Measurements from ENCODE around the gene CCN2.

Gene CCN2, protein sequence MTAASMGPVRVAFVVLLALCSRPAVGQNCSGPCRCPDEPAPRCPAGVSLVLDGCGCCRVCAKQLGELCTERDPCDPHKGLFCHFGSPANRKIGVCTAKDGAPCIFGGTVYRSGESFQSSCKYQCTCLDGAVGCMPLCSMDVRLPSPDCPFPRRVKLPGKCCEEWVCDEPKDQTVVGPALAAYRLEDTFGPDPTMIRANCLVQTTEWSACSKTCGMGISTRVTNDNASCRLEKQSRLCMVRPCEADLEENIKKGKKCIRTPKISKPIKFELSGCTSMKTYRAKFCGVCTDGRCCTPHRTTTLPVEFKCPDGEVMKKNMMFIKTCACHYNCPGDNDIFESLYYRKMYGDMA

DNA sequence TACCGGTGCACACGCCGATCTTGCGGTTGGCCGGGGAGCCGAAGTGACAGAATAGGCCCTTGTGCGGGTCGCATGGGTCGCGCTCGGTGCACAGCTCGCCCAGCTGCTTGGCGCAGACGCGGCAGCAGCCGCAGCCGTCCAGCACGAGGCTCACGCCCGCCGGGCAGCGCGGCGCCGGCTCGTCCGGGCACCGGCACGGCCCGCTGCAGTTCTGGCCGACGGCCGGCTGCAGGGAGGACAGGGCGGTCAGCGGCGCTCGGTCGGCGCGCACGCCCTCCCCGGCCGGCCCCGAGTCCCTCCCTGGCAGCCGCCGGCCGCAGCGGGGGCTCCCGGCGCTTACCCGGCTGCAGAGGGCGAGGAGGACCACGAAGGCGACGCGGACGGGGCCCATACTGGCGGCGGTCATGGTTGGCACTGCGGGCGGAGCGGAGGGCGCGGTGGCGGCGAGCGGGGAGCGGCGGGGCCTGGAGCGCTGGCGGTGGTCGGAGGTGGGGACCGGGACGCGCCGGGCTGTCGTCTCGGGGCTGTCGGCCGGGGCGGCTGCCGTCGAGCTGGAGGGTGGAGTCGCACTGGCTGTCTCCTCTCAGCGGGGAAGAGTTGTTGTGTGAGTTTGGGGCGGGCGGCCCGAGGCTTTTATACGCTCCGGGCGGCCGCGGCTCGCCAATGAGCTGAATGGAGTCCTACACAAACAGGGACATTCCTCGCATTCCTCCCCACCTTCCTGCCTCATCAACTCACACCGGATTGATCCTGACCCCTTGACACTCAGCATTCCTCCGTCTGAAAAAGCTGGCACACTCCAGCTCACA is at the start of gene CCN2:
CCN2 (minus strand) TSS at position 606 of the 809 bp plus-strand sequence; CDS start at position 406, 200 bp downstream.
- DNase-seq = peak; percentile 13

DNA sequence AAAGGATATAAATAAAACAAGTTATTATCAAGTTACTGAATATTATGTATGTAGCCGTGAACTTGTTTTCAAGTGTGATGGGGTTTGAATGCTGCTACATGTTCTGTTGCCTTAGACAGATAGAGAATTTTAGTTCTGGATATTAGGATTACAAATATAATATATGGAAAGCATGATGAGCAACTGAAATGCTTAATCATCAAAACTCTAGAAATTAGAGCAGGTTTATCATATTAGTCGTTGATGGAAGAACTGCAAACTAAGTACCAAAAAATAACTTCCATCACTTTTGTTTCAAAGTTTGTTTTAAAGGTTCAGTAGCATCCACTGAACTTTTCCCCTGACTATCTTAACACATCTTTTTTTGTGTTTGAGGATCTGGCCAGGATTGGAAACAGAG is 49.1 kb upstream of the CCN2 start:
- no peak for DNase-seq

DNA sequence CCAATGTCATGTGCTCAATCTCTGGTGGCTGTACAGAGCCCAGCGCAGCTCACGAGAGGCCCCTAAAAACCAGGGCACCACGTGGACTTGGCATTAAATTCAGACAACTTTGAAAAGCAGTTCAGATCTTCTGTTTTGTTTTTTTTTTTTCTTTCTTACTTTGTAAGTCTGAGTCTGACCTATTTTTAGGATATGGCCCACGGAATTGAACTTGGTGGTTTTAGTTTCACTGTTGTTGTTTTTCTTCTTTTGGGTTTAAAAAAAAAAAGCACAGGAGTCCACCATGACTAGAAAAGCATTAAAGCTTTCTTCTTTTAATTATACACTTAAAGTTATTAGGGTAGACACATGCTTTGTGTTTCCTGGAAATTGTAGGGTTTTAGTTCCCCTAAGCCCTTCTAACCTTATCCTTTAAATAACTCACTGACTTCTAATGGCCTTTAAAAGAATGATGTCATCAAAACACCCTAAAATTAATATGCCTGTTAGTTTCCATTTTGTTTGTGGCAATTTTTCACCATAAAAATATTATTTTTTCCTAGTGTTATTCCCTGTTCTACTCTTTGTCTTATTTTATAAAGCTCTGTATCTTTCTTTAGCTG is 48.5 kb upstream of the CCN2 start:
- DNase-seq = no peak

DNA sequence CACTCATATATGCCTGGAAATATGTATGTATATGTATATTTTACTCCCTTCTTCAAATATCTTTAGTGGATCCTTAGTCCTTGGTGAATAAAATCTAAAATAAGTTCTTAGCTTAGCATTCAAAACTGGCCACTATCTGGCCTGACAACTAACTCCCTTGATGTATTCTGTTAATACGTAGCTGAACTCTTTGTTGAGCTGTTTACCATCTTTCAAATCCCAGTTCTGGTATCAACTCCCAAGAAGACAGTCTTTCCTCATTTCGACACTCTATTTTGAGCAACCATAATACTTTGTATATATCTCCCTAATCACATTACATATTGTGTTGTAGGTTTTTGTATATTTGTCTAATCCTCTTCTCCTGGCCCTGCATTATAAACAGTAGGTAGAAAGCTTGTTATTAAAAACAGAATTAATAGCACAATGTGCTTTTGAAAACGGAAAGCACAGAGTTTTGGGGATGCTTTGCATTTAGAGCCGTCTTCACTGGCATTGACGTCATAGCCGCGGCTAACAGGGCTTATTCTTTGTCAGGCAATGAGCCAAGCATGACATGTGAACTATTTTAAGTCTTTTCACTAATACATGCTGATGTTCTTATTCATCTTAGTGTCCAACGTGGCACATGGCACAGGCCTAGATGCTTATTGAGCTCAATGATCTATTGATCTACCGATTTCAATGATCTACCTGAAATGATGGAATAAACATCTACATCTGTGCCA is 47.2 kb upstream of the CCN2 start:
- DNase-seq = no peak

DNA sequence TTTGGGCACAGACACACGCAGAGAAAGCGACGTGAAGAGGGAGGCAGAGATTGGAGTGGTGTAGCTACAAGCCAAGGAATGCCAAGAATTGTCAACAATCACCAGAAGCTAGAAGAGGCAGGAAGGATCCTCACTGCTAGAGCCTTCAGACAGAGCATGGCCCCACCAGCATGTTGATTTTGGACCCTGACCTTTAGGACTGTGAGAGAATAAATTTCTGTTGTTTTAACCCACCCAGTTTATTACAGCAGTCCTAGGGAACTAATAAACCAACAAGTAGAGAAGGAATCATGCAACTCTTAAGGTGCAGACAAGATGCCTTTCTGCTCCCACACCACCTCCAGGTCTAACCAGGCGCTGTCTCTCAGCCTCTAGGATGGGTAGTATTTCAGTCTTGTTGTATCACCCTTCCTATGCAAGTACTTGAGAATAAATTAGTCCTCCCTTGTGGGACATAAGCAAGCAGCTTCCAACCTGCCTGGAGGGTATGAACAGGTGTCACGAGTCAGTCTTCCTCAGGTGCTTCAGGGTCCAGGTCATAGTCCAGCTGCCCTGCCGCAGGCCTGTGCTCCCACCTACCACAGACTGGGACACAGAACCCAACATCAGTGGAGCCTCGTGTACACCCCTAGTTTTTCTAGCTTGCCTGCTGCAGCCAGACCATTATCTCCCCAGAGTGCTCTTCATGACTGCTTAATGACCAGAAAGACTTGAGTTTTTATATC is 46.4 kb upstream of the CCN2 start:
- DNase-seq = no peak

DNA sequence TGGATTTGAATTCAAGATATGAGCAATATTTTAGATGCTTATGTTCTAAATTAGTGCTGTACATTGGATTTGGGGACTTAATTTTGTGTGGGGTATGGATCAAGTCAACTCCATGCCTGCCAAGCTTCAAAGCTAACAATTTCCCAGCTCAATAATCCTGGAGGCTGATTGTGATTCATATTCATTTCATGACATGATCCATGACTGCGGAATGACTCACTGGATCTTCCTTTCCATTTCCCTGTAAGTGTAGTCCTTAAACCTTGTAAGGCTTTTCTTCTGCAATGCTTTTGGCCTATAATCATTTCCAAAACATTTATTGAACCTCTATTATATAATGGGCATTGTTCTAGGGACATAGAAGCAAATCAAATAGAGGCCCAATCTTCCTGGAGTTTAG is 44.7 kb upstream of the CCN2 start:
- DNase-seq = no peak

DNA sequence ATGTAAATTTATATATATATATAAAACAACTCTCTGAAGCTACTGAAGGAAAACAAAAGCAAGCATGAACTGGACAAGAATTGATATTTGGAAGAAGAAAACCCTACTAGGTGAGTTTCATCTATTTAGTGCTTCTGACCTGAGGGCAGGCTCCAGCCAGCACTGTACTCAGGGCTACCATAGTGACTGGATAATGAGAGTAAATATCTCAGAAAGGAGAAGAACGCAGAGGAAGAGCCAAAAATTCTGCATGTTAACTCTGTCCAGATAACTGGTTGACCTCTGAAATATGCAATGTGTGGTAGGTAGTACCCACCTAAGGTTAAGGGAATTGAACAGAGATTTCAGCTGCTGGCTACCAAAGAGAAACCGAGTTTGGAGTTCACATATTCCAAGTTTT is 41.4 kb upstream of the CCN2 start:
- DNase-seq = no peak

DNA sequence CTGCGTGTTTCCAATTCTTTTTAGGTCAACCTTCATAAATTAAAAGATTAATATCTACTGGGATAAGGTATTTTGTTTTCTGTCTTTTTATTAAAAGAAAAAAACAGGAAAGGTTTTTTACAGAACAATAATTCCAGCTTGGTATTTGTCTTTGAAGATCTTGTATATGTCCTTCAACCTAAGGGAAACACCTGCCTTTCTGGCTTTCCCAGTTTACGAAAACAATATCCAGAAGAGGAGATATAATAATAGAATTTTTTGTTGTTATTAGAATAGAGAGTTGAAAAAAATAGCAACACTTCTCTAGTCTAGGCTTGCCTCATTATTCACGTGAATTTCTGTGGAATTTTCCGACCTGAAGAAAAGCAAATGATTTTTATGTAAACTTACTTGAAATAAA is 37.9 kb upstream of the CCN2 start:
- no peak for DNase-seq

DNA sequence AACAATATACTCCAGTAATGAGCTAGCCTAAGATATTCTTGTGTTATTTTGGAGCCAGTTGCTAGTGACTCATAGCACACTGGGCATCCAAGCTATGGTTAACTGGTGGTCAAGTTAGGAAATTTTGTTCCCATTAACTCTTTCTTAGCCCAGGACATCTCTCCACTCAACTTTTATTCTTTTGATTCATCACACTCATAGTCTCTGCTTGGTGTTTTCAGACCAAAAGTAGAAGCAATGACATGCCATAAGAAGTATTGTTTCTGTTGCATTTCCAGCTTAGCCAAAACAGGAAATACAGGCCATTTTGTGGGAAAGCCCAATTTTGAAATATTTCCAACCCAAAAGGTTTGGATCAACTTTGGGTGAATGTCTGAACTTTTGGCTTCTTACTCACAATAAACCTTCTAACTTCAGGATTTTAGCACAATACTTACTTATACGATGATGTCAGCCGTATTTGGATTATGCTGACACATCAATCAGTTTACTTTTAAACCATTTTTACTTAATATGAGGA is 31.6 kb upstream of the CCN2 start:
- DNase-seq = no peak

DNA sequence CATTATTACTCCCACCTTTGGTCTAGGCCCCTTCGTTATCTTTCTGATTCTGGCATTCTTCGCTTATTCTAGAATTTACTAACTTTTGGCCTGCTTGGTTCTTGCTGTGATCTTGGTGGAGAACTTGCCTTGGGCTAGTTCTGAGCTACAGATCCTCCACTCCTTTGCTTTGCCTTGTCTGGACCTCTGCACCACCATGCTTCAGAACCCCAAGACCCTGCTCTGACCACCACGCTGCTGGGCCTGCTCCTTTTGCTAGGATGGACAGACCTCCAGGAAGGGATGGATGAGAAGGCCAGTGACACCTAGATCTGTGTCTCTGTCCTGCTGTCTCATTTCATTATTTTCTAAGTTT is 30.4 kb upstream of the CCN2 start:
- no peak for DNase-seq

DNA sequence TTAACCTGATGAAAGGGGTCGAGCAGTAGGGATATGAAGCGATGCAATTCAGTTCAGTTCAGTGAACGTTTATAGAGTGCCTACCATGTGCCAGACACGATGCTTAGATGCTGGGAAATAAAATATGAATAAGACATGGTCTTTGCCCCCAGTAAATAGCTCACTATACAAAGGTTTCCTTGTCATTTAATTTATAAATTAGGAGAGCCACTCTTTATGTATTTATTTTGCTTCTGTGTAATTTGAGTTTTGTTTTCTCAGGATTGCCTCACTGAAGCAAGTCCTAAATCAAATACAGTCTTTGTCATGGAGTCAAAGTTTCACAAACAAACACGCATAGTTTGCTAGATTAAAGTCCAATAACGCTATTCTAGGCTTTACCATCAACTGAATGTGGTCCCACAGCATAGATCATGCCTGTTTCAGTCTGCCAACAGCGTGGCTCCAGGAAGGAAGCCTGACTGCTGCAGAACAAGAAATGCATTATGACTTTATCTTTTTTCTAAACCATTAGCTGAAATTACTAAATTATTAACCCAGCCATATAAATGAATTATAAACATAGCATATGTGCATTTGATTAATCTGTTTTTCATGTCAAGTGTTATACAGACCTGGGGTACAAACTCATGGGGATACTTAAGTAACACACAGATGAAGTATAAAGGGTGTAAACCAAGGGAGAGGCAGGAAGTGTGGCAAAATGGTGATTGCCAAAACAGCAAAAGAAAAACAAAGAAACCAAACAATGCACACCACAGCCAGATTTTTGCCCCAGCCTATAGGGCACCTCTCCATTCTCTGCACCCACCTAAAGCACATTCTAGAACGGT is 29.8 kb upstream of the CCN2 start:
- DNase-seq = no peak

DNA sequence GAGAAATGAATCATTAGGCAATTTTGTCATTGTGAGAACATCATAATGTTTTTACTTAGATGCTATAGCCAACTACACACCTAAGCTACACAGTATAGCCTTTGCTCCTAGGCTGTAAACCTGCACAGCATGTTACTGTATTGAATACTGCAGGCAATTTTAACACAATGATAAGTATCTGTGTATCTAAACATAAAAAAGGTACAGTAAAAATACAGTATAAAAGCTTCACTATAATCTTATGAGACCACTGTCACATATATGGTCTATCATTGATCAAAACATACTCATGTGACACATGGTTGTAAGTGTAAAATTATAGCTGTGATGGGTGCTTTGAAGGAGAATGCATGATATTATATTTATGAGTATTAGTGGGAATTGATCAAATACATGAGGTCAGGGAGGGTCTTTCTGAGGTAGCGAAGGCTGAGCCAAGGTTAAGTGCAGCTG is 29.2 kb upstream of the CCN2 start:
- DNase-seq = no peak

DNA sequence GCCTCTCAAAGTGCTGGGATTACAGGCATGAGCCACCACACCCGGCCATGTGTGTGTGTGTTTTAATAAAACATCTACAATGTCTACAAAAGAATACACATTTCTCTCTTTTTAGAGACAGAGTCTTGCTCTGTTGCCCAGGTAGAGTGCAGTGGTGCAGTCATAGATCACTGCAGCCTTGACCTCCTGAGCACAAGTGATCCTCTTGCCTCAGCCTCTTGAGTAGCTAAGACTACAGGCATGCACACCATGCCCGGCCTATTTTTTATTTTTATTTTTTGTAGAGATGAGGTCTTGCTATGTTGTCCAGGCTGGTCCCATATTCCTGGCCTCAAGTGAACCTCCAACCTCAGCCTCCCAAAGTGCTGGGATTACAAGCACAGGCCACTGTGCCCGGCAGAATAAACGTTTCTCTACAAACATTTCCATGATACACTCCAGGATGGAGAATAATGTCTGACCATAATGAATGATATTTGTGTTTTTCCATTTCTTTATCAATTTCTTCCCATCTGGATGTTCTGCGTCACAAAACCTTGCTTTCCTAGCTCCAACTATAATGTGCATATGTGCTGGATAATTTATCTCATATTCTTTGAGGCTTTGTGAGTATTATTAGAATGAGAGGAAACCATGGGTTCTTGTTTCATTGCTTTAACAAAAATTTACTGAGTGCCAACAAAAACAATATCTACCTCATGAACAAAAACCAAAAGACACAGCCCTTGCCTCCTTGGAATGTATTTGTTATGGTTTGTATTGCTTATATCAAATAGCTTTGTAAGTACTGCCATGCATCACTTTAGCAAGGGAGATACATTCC is 28.6 kb upstream of the CCN2 start:
- no peak for DNase-seq

DNA sequence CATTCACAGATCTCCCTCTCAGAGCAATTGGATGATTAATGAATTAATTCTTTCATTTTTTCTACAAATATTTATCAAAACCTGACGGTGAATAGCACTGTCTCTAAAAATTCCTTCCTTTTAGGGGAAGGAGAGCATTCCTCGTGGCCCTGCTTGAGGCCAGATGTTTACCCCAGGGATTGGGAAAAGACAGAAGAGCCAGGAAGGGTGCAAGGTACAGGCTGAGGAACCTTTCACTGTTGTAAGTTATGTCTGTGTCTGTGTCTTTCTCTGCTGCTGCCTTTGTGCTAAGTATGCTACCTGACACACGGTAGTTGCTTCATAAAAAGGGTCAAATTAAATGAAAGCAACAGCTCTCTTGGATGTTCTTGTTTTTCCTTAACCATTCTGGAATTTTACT is 27.4 kb upstream of the CCN2 start:
- DNase-seq = no peak

DNA sequence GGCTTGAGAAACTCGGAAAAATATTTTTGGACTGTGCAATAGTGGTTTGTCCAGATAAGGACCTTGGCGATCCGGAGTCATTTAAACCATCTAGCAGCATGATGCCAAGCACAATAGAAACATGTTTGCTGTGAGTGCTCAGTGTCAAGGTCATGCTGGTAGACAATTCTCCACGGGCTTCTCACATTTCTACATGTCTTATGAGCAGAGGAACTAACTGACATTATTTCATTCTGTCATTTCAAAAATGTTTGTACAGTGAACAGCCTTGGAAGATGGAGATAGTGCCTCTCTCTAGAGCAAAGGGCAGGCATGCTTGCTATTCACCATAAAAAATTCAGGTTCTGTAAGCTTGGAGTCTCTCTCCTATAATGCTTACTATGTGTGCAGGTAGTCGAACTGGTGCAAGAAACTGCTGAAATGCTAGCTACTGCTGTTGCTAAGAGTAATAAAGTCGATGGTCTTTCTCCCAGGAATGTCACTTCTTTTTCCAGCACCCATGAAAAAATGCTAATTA is 25.4 kb upstream of the CCN2 start:
- no peak for DNase-seq

DNA sequence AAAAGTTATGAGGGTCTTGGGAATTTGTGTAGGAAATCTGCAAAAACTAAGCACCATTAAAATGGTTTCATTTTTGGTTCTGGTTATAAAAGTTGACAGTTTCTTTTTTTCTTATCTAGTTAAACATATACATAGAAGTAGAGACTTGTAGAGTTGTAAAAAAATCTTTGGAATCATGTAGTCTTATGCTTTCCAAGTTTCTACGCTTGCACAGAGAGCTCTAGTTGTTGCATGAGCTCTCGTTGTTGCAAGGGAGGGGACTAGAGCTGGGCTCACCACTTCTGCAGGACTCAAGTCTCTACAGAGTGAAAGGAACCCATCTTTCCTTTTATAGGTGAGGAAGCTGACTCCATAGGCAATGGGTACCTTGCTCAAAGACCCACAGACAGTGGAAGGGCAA is 21.6 kb upstream of the CCN2 start:
- DNase-seq = no peak

DNA sequence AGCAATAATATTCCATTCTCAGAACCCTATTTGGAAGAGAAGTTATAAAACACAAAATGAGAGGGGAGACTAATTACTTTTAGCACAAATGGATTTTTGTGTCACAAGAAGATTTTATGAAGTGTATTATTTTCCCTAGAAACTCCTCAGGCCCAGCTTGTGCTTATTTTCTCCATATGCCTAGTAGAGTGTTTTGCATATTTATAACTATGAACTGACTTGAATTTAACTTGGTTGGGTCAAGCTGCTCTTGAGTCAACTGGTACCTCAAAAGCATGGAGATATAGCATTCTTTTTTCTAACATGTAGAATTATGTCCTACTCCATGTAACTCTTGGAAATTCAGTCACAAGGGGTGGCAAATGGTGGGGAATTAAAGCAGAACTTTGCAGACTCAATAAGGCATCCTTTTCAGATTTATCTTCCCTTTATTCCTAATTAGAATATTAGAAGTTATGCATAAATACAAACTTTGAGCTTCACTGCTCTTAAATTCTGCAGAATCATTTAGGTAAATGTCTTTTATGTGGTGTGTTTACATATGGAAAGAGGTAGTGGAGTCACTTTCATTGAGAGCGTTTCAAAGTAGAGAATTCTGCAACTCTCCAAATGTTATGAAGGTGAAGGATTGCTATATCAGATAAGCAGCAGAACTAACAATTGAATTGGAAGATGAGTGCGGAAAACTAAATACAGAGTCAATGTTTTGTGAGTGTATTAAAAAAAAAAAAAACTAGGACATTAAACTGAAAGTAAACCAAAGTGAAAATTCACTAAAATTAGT is 19.1 kb upstream of the CCN2 start:
- DNase-seq = no peak

DNA sequence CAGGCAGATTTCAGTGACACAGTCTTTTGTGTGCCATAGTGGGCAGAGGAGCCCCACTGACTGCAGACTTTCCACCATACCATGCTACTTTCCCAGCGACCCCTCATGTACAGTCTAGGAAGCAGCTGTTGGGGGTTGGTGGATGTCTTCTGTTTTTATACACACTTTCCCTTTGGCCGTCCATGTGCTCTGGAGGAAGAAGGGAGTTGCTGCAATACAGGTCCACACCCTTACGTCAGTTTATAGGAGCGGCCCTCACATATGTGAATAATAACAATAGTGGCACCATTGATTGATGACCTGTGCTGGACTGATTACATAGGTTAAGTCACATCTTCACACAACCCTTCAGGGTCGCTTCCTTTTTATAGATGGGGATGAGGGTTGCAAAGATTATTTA is 17.5 kb upstream of the CCN2 start:
- DNase-seq = no peak

DNA sequence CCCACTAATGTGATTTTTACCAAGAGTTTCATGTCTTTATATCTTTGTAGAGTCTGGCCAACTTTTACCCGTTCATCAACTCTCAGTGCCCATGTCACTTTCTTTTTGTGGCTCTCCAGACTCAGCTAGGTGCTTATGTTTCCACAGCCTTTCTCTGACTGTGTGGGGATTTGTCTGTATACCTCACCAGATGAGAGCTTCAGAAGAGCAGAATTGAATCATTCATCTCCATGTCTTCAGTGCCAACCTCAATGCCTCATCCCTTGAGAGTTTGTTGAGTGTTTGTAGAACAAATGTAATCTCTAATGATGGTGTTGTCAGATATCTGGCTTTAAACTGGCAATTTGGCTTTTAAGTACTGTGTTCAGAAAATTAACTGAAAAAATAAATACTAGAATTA is 16.8 kb upstream of the CCN2 start:
- DNase-seq = no peak
